HG03520 (cell line): Measurements from ENCODE around the gene PGAM1.
"Not testable (repeated sequence)": the region's sequence is repeated elsewhere in the genome, so short reads cannot be mapped to it uniquely, and the experiment has no call there.

Source experiments
- ATAC-seq: cut with Tn5 transposase; IDR thresholded peaks from one replicate; pipeline ENCODE4 v1.9.1; 2021; ENCODE audit warnings: mild to moderate bottlenecking, moderate library complexity; ENCODE audit not compliant: unreplicated experiment

The PGAM1 gene

GRCh38 chr10:97454330-97455036, 28.5 kb downstream of the PGAM1 start:
- no peak for ATAC-seq

- no peak for ATAC-seq
Measured at GRCh38 chr10:97456034-97456685, 30.2 kb downstream of the PGAM1 start.

- ATAC-seq: no peak
Measured at GRCh38 chr10:97456686-97457065, 30.7 kb downstream of the PGAM1 start.

GRCh38 chr10:97459111-97459510, 33.1 kb downstream of the PGAM1 start:
- ATAC-seq: no peak

GRCh38 chr10:97459933-97460332, 33.9 kb downstream of the PGAM1 start:
- no peak for ATAC-seq

- no peak for ATAC-seq
Measured at GRCh38 chr10:97462309-97462708, 36.3 kb downstream of the PGAM1 start.

- ATAC-seq: no peak
Measured at GRCh38 chr10:97463363-97464132, 37.6 kb downstream of the PGAM1 start.

GRCh38 chr10:97464226-97464625, 38.2 kb downstream of the PGAM1 start:
- ATAC-seq: no peak

GRCh38 chr10:97465982-97466381, 40.0 kb downstream of the PGAM1 start:
- ATAC-seq: no peak

- no peak for ATAC-seq
Measured at GRCh38 chr10:97466755-97467154, 40.8 kb downstream of the PGAM1 start.

GRCh38 chr10:97468162-97468561, 42.2 kb downstream of the PGAM1 start:
- no peak for ATAC-seq

- not testable (repeated sequence) for ATAC-seq
Measured at GRCh38 chr10:97468781-97469180, 42.8 kb downstream of the PGAM1 start.

- no peak for ATAC-seq
Measured at GRCh38 chr10:97474918-97475317, 48.9 kb downstream of the PGAM1 start.

GRCh38 chr10:97475936-97476594, 50.1 kb downstream of the PGAM1 start:
- no peak for ATAC-seq

- not testable (repeated sequence) for ATAC-seq
Measured at GRCh38 chr10:97479410-97479809, 53.4 kb downstream of the PGAM1 start.

- ATAC-seq: no peak
Measured at GRCh38 chr10:97479939-97480338, 53.9 kb downstream of the PGAM1 start.

- no peak for ATAC-seq
Measured at GRCh38 chr10:97481071-97481470, 55.1 kb downstream of the PGAM1 start.

- ATAC-seq: no peak
Measured at GRCh38 chr10:97482381-97482780, 56.4 kb downstream of the PGAM1 start.
